Sciatic nerve (tissue), 2 donors: ENCODE results near the gene KCNH4. TPM values are rescaled to one million over a fixed set of nuclear protein-coding genes. Genes with fewer than 3 reads are reported as not detected.
"Not testable (repeated sequence)": the region's sequence is repeated elsewhere in the genome, so short reads cannot be mapped to it uniquely, and the experiment has no call there.

Source experiments
- ATAC-seq: fragments of 200-7000 bp; cut with Tn5 transposase; one replicate; pipeline ENCODE4 v1.9.1; 2020; ENCODE audit warnings: mild to moderate bottlenecking, moderate library complexity
- DNase-seq: peaks from one replicate; pipeline ENCODE4 v3.0.0-alpha.2; 2020; ENCODE audit warnings: low spot score
- intact Hi-C: fragments of 100-400 bp; cut with DNase I; formaldehyde crosslinking; loops from one replicate; pipeline ENCODE4 v1.14.2; 2022
- total RNA-seq: library from RNA; stranded (reverse); fragmentation: NEBNext Ultra II Directional; extraction: Animal tissue kit (Norgen Biotek cat#: 25700); gene quantifications from one replicate; pipeline ENCODE4 v1.2.1, GENCODE V29; 2021
- donor health status: DM: no; HTN: no; CAD: no.
- donor health status: DM: no; HTN: no; CAD: no.

The KCNH4 gene
- total RNA-seq, result 0.36 TPM

- intact Hi-C loops, result no loop called here
- ATAC-seq, result peak; percentile 50
- peak; percentile 82 for DNase-seq
Observed at GRCh38 chr17:42180922-42181850, at the start of gene KCNH4. TSS of gene KCNH4 (minus strand) at chr17:42181142. CDS start at chr17:42180945, 197 bp downstream.

GRCh38 chr17:42230225-42230624 is 49.3 kb upstream of the KCNH4 start:
- intact Hi-C loops, result no loop called here
- DNase-seq (no peak), ATAC-seq (no peak)

GRCh38 chr17:42227849-42228700 is 47.1 kb upstream of the KCNH4 start:
- DNase-seq (no peak), ATAC-seq (peak; percentile 39)
- intact Hi-C loops, result no loop called here

GRCh38 chr17:42225646-42226045 is 44.7 kb upstream of the KCNH4 start:
- no peak for ATAC-seq
- intact Hi-C loops, result no loop called here
- no peak for DNase-seq

GRCh38 chr17:42224651-42225050 is 43.7 kb upstream of the KCNH4 start:
- intact Hi-C loops, result no loop called here
- ATAC-seq, result no peak
- no peak for DNase-seq

GRCh38 chr17:42221886-42222745 is 41.2 kb upstream of the KCNH4 start:
- peak; percentile 45 for ATAC-seq
- no peak for DNase-seq
- intact Hi-C loops, result no loop called here

GRCh38 chr17:42219280-42219679 is 38.3 kb upstream of the KCNH4 start:
- DNase-seq, result not testable (repeated sequence)
- ATAC-seq, result peak; percentile 23
- intact Hi-C loops, result loop anchor here (10.0 kb wide), 1 partner anchor 576 kb away; the partner anchor contains the start of genes CNTD1 and COA3

- ATAC-seq (no peak), DNase-seq (no peak)
- intact Hi-C loops, result loop anchor here (10.0 kb wide), 1 partner anchor 581 kb away; the partner anchor contains the start of genes CNTD1 and COA3
Observed at GRCh38 chr17:42214156-42214555, 33.2 kb upstream of the KCNH4 start.

- ATAC-seq, result peak; percentile 74
- DNase-seq, result no peak
- intact Hi-C loops, result loop anchor here (10.0 kb wide), 1 partner anchor 582 kb away; the partner anchor contains the start of genes CNTD1 and COA3
Observed at GRCh38 chr17:42212382-42212781, 31.4 kb upstream of the KCNH4 start.

GRCh38 chr17:42211921-42212341 is 31.0 kb upstream of the KCNH4 start:
- DNase-seq, result peak; percentile 90
- ATAC-seq, result peak; percentile 94
- intact Hi-C loops, result loop anchor here (10.0 kb wide), 1 partner anchor 583 kb away; the partner anchor contains the start of genes CNTD1 and COA3

GRCh38 chr17:42210046-42210445 is 29.1 kb upstream of the KCNH4 start:
- intact Hi-C loops, result loop anchor here (10.0 kb wide), 1 partner anchor 585 kb away; the partner anchor contains the start of genes CNTD1 and COA3
- ATAC-seq, result peak; percentile 38
- no peak for DNase-seq

- DNase-seq, ATAC-seq, intact Hi-C loops: not testable (repeated sequence)
Observed at GRCh38 chr17:42206153-42206612, 25.2 kb upstream of the KCNH4 start.

- intact Hi-C loops, result no loop called here
- ATAC-seq (no peak), DNase-seq (no peak)
Observed at GRCh38 chr17:42203354-42203753, 22.4 kb upstream of the KCNH4 start.

- ATAC-seq (no peak), DNase-seq (no peak)
- intact Hi-C loops, result no loop called here
Observed at GRCh38 chr17:42202696-42203095, 21.8 kb upstream of the KCNH4 start.

- intact Hi-C loops, result no loop called here
- DNase-seq, result no peak
- no peak for ATAC-seq
Observed at GRCh38 chr17:42202159-42202558, 21.2 kb upstream of the KCNH4 start.

- ATAC-seq (no peak), DNase-seq (no peak)
- intact Hi-C loops, result no loop called here
Observed at GRCh38 chr17:42201458-42201772, 20.5 kb upstream of the KCNH4 start.

- intact Hi-C loops, result no loop called here
- DNase-seq (no peak), ATAC-seq (no peak)
Observed at GRCh38 chr17:42200706-42201457, 19.9 kb upstream of the KCNH4 start.
